BE2C (cell line): ENCODE measurements around the gene ZFPM1.

ENCODE experiments used
- DNase-seq: peaks from one replicate; pipeline ENCODE4 v3.0.0-alpha.2; 2020
- H3K27me3 ChIP-seq: fragments of 250-450 bp; sonication (Bioruptor Pico); 2 replicates; pipeline ENCODE4 v1.5.1; 2020; ENCODE audit warnings: mild to moderate bottlenecking
- H3K36me3 ChIP-seq: fragments of 250-450 bp; sonication (Bioruptor Pico); 2 replicates; pipeline ENCODE4 v1.5.1; 2020; ENCODE audit warnings: mild to moderate bottlenecking
- H3K4me1 ChIP-seq: fragments of 250-450 bp; sonication (Bioruptor Pico); 2 replicates; pipeline ENCODE4 v1.5.1; 2020
- H3K4me3 ChIP-seq: 2 replicates; pipeline ENCODE4 v1.5.1; 2011; ENCODE audit warnings: low read depth, low read length
- H3K9me3 ChIP-seq: fragments of 250-450 bp; sonication (Bioruptor Pico); 2 replicates; pipeline ENCODE4 v1.5.1; 2020
- TF ChIP-seq, protein P1 (sequence below): IDR thresholded peaks from 2 replicates; pipeline ENCODE4 v1.5.1; 2012; ENCODE audit warnings: mild to moderate bottlenecking, low read depth, low read length

Gene ZFPM1

DNA sequence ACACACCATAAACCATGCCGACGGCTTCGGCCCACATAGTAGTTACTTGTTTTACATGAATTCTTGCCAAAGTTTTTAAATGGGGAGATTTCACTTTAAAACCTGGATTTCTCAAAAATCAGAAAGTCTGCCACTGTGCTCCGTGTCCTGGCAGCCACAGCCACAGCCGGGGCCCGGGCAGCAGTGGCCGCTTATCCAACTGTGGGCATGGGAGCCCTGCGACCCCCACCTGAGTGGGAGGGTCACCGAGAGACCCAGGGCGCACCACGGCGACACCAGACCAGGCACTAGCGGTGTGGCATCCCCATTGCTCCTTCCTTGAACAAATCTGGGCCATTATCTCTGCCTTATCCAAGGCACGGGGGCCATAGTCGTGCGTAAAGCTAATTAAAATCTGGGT lies 40.3 kb upstream of the ZFPM1 start:
- Histone ChIP-seq H3K4me1 (no peaks in the 10 kb centered on the region), H3K27me3 (no peaks in the 10 kb centered on the region)

DNA sequence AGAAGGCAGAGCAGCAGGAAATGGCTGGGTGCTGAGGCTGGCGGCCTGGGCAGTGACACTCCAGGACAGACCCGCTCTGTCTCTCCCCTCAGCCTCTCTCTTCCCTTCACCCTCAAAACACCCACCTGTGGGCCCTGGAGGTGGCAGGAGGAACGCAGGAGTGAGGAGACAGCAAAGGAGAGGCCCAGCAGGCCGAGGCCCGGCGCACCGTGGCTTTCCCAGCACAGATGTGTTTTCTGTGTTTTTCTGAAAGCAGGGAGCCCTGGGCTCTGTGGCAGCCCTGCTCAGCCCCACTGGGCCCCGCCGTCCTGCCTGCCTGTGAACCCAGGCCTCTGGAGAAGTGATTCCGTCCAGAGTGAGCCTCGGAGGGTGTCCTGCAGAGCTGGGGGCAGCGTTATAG lies 39.8 kb upstream of the ZFPM1 start:
- Histone ChIP-seq H3K27me3 (no peaks in the 10 kb centered on the region), H3K4me1 (no peaks in the 10 kb centered on the region), H3K9me3 (no peaks in the 10 kb centered on the region), H3K4me3 (no peak overlapping the region), H3K36me3 (no peaks in the 10 kb centered on the region)
- TF ChIP-seq, protein P1, sequence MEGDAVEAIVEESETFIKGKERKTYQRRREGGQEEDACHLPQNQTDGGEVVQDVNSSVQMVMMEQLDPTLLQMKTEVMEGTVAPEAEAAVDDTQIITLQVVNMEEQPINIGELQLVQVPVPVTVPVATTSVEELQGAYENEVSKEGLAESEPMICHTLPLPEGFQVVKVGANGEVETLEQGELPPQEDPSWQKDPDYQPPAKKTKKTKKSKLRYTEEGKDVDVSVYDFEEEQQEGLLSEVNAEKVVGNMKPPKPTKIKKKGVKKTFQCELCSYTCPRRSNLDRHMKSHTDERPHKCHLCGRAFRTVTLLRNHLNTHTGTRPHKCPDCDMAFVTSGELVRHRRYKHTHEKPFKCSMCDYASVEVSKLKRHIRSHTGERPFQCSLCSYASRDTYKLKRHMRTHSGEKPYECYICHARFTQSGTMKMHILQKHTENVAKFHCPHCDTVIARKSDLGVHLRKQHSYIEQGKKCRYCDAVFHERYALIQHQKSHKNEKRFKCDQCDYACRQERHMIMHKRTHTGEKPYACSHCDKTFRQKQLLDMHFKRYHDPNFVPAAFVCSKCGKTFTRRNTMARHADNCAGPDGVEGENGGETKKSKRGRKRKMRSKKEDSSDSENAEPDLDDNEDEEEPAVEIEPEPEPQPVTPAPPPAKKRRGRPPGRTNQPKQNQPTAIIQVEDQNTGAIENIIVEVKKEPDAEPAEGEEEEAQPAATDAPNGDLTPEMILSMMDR: no peak
- DNase-seq: no peak

More for the DNA sequence above, 40.3 kb upstream of the ZFPM1 start:
- Histone ChIP-seq H3K4me3 (no peak overlapping the region), H3K9me3 (no peaks in the 10 kb centered on the region), H3K36me3 (no peaks in the 10 kb centered on the region)
- no peak for DNase-seq
- TF ChIP-seq, protein P1: no peak

DNA sequence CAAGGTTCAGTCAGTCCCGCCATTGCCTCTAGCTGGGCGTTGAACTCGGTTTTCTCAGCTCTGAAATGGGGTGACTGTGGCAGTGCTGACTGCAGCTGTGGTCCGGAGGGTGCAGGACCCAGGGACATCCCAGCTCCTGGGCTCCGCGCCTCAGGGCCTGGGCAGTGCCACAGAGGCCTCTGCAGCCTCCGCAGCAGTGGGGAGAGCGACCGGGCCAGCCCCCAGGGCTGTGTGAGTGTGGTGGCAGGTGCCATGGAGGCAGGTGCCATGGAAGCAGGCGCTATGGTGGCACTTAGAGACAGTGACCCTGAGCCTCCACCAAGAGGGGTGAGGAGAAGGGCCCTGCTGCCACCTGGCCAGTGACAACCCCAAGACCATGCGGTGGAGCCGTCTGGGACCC lies 39.4 kb upstream of the ZFPM1 start:
- no peak for DNase-seq
- no peaks in the 10 kb centered on the region for H3K27me3 ChIP-seq
- no peaks in the 10 kb centered on the region for H3K4me1 ChIP-seq
- TF ChIP-seq, protein P1: no peak
- H3K36me3 ChIP-seq: no peaks in the 10 kb centered on the region
- H3K9me3 ChIP-seq: no peaks in the 10 kb centered on the region
- H3K4me3 ChIP-seq: no peak overlapping the region

DNA sequence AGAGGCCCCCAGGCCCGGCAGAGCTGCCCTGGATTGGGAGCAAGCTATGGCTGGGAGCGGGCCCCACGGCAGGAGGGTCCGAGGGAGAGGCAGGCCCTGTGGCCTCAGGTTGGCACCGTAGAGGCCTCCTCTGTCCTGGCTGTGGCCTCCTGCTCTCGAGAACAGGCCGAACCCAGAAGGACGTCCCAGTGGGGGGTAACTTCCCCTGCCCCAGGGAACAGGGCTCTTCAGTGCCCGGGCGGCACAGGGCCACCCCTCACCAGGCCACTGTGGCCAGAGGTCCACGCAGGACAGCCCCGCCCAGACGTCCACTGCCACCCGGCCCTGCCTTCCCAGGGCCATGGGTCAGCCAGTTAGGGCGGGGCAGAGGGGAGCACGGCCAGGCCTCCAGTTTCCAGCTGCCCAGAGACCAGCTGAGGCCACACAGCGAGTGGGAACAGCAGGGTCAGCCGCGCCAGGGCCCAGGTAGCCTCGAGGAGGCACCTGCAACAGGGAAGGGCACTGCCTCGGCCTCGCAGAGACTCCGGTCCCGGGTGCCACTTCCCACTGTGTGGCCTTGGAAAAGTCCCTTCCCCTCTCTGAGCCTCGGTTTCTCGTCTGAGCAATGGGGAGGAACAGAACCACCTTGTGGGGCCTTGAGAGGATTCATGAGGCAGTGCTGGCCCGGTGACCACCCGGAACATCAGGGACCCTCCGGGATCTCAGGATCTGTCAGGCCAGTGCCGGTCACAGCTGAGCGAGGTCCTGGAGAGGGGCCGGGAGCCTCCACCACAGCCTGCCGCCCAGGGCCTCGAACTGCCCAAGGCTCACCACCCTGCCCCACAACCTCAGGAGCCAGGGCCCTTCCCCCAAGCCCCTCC lies 38.3 kb upstream of the ZFPM1 start:
- H3K4me1 ChIP-seq: no peaks in the 10 kb centered on the region
- no peak for DNase-seq
- no peaks in the 10 kb centered on the region for H3K36me3 ChIP-seq
- no peaks in the 10 kb centered on the region for H3K27me3 ChIP-seq
- H3K9me3 ChIP-seq: no peaks in the 10 kb centered on the region
- TF ChIP-seq, protein P1: no peak
- no peak overlapping the region for H3K4me3 ChIP-seq

DNA sequence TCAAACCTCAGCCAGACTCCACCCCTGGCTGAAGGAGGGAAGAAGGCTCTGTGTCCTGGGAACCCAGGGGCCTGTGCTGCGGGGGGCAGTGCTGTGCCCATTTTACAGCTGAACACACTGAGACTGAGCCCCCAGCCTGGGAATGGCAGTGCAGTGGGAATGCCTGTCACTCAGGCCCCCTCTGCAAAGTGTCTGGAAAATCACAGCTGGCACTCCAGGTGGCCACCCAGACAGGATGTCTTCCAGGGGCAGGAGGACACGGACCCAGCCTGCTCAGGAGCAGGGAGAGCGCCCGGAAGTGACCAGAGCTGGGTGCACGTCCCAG lies 37.7 kb upstream of the ZFPM1 start:
- no peaks in the 10 kb centered on the region for H3K9me3 ChIP-seq
- H3K36me3 ChIP-seq: no peaks in the 10 kb centered on the region
- DNase-seq: no peak
- H3K4me3 ChIP-seq: no peak overlapping the region
- H3K27me3 ChIP-seq: no peaks in the 10 kb centered on the region
- TF ChIP-seq, protein P1: no peak
- no peaks in the 10 kb centered on the region for H3K4me1 ChIP-seq

DNA sequence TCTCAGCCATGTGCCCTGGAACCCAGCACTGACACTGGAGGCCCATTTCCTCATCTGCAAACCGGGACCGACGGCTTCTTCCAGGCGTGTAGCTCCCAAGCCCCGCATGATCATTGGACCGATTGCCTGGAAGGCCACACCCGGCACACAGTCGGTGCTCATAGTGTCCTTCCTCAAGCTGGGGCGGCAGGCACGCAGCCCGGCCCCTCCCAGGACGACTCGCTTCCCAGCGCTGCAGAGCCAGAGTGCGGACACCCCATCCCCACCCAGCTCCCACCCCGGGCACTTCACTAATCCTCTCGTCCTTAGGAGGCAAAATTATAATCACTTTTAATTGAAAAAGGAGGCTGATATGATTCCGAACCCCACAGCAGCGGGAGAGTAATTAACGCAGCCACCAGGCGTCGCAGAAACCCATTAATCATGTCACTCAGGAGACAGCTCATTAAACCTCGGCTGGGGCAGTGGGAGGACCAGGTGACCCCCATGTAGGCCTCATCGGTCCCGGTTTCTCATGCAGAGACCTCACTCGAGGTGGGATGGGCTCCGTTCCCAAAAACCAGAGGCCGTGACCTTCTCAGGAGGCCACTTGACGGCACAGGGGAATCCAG lies 37.3 kb upstream of the ZFPM1 start:
- Histone ChIP-seq H3K36me3 (no peaks in the 10 kb centered on the region), H3K27me3 (no peaks in the 10 kb centered on the region), H3K4me1 (no peaks in the 10 kb centered on the region), H3K9me3 (no peaks in the 10 kb centered on the region), H3K4me3 (no peak overlapping the region)
- TF ChIP-seq, protein P1: no peak
- DNase-seq: no peak
